Colonic mucosa (tissue), 4 donors: ENCODE data around the gene NOX3. TPM values are rescaled to one million over a fixed set of nuclear protein-coding genes. Genes with fewer than 3 reads are reported as not detected.

ENCODE experiments used
- DNase-seq: peaks from one replicate; pipeline ENCODE4 v3.0.0-alpha.2; 2020
- H3K27ac ChIP-seq: fragments of 200-600 bp; one replicate; pipeline ENCODE4 v1.8.0; 2021
- H3K27me3 ChIP-seq: fragments of 200-600 bp; one replicate; pipeline ENCODE4 v1.8.0; 2021
- H3K36me3 ChIP-seq: fragments of 200-600 bp; one replicate; pipeline ENCODE4 v1.8.0; 2021
- H3K4me1 ChIP-seq: fragments of 200-600 bp; one replicate; pipeline ENCODE4 v1.8.0; 2021; ENCODE audit warnings: mild to moderate bottlenecking
- H3K4me3 ChIP-seq: fragments of 200-600 bp; one replicate; pipeline ENCODE4 v1.8.0; 2021
- H3K9ac ChIP-seq, 2 donors: one replicate each; pipeline ENCODE4 v1.7.0; 2013; ENCODE audit warnings: control low read depth in 2 of 2, low read depth in 2 of 2, low read length in 2 of 2
- H3K9me3 ChIP-seq: fragments of 200-600 bp; one replicate; pipeline ENCODE4 v1.8.0; 2021
- intact Hi-C: fragments of 100-400 bp; cut with DNase I; formaldehyde crosslinking; loops from one replicate; pipeline ENCODE4 v1.14.1; 2022
- total RNA-seq, 2 donors: library from RNA; stranded (reverse); fragmentation: NEBNext Ultra II Directional in 1 of 2; extraction: Animal tissue kit (Norgen Biotek cat#: 25700) in 1 of 2; gene quantifications; one replicate each; pipeline ENCODE4 v1.2.1, GENCODE V29; 2021
- TF ChIP-seq, protein P1 (sequence below): fragments of 200-600 bp; IDR thresholded peaks from one replicate; pipeline ENCODE4 v1.8.0; 2022; ENCODE audit warnings: antibody characterized with exemption, mild to moderate bottlenecking
- donor health status: healthy.
- donor health status: DM: no; HTN: no; CAD: no.
- donor health status: DM: no; HTN: no; CAD: no.

NOX3 gene
- total RNA-seq, 2 donors from 2014 or later = not detected

DNA sequence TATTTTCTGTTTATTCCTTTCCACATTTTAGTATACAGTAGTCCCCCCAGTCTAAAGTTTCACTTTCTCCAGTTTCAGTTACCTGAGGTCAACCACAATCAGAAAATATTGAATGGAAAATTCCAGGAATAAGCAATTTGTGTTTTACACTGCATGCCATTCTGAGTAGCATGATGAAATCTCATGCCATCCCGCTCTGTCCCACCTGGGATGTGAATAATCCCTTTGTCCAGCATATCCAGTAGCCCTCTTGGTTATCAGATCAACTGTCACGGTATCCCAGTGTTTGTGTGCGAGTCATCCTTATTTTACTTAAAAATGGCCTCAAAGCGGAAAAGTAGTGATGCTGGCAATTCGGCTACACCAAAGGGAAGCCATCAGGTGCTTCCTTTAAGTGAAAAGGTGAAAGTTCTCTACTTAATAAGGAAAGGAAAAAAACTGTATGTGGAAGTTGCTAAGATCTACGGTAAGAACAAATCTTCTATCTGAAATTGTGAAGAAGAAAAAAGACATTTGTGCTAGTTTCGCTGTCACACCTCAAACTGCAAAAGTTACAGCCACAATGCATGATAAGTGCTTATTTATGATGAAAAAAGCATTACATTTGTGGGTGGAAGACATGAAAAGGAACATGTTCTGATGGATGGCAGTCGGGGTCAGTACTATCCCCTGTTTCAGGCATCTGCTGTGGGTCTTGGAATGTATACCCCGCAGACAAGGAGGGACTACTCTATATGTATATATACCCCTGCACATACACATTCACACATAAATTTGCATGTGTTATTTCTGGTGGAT is 11.3 kb downstream of the NOX3 start:
- Histone ChIP-seq H3K27ac (no peak overlapping the region), H3K4me3 (no peak overlapping the region), H3K9me3 (no peaks in the 10 kb centered on the region), H3K27me3 (no peaks in the 10 kb centered on the region), H3K4me1 (no peaks in the 10 kb centered on the region), H3K9ac (no peak overlapping the region), H3K36me3 (no peaks in the 10 kb centered on the region)
- TF ChIP-seq, protein P1, sequence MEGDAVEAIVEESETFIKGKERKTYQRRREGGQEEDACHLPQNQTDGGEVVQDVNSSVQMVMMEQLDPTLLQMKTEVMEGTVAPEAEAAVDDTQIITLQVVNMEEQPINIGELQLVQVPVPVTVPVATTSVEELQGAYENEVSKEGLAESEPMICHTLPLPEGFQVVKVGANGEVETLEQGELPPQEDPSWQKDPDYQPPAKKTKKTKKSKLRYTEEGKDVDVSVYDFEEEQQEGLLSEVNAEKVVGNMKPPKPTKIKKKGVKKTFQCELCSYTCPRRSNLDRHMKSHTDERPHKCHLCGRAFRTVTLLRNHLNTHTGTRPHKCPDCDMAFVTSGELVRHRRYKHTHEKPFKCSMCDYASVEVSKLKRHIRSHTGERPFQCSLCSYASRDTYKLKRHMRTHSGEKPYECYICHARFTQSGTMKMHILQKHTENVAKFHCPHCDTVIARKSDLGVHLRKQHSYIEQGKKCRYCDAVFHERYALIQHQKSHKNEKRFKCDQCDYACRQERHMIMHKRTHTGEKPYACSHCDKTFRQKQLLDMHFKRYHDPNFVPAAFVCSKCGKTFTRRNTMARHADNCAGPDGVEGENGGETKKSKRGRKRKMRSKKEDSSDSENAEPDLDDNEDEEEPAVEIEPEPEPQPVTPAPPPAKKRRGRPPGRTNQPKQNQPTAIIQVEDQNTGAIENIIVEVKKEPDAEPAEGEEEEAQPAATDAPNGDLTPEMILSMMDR = no peak
- intact Hi-C loops = no loop called here
- DNase-seq = no peak

DNA sequence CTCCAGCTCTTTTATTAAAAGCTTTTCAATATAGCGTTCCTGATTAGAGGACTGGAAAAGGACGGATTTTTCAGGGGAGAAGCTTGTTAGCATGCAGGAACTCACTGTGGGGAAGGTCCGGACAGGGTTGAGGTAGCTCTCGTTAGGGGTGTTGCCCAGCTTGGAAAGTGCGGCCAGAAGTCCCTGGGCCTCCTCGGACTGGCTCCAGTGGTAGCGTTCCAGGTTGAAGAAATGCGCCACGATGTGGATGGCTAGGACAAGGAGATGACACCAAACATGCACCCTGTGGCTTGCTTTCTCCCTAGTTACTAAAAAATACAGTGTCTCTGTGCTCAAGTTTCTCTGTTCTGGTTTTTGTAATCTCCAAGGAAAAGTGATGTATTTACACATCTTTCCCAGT is 12.5 kb downstream of the NOX3 start:
- TF ChIP-seq, protein P1 = no peak
- H3K27me3 ChIP-seq = no peaks in the 10 kb centered on the region
- no peak overlapping the region for H3K27ac ChIP-seq
- no peaks in the 10 kb centered on the region for H3K36me3 ChIP-seq
- intact Hi-C loops = no loop called here
- no peak overlapping the region for H3K4me3 ChIP-seq
- H3K4me1 ChIP-seq = no peaks in the 10 kb centered on the region
- DNase-seq = no peak
- no peak overlapping the region for H3K9ac ChIP-seq
- H3K9me3 ChIP-seq = no peaks in the 10 kb centered on the region

DNA sequence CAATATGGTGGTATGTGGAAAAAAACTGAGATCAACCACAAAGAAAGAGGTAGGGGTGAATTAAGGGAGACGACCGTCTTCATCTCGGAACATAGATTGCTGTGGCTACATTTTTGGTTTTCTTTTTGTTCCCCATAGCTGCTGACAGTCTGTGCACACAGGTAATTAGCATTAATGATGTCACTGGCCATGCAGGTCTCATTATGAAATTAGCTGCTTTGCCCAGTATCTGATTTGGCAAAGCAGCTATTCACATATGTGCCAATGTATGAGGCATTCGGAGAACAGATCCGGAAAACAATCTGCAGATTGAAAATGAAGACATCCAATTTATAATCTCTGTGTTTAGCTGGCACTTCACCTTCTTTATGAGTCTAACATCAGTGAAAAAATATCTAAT is 13.1 kb downstream of the NOX3 start:
- intact Hi-C loops = no loop called here

DNA sequence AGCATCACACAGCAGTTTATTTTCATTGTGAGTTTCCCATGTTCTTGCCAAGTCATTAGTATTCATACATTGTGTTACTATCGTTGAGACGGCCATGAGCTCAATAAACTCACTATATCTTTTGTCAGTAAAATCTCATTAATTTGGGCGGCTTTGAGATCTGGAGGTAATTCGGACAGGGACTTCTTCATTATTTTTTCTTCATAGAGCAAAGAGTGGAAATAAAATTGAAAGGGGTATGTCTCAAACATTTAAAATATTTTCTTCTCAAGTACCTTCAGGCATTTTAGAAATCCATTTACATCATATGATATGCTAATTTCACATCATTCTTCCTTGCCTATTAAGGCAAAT is 14.6 kb downstream of the NOX3 start:
- H3K9me3 ChIP-seq = no peaks in the 10 kb centered on the region
- intact Hi-C loops = no loop called here
- TF ChIP-seq, protein P1 = no peak
- DNase-seq = no peak
- H3K4me3 ChIP-seq = no peak overlapping the region
- no peaks in the 10 kb centered on the region for H3K4me1 ChIP-seq
- H3K9ac ChIP-seq = no peak overlapping the region
- no peak overlapping the region for H3K27ac ChIP-seq
- no peaks in the 10 kb centered on the region for H3K36me3 ChIP-seq
- no peaks in the 10 kb centered on the region for H3K27me3 ChIP-seq

More for the DNA sequence above, 13.1 kb downstream of the NOX3 start:
- no peaks in the 10 kb centered on the region for H3K27me3 ChIP-seq
- no peaks in the 10 kb centered on the region for H3K36me3 ChIP-seq
- TF ChIP-seq, protein P1 = no peak
- no peak overlapping the region for H3K9ac ChIP-seq
- H3K4me1 ChIP-seq = no peaks in the 10 kb centered on the region
- no peak overlapping the region for H3K4me3 ChIP-seq
- DNase-seq = no peak
- no peak overlapping the region for H3K27ac ChIP-seq
- H3K9me3 ChIP-seq = no peaks in the 10 kb centered on the region

DNA sequence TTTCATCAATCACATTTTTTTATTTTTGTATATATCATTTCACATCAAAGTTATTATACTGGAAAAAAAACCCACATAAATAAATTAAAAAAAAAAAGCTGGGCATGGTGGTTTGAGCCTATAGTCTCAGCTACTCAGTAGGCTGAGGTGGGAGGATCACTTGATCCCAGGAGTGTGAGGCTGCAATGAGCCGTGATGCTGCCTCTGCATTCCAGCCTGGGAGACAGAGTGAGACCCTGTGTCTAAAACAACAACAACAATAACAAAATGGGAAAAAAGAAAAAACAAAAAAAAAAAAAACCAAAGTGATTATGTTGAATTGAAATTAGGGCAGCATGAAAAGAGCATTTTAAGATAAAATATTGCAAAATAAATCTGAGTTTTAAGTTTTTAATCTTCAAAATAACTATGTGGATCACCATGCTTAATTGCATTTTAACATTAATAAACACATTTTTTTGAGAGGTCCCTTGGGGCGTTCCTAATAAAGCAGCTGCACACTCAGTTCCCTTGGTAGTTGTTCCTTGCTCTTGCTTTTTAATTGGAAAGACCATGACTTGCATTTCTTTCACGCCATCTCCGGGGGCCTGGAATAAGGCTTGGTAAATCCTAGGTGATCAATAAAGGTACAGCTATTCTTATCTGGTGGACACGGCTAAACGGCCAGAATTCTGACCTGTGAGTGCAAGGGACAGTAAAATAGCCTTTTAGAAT is 15.1 kb downstream of the NOX3 start:
- intact Hi-C loops = no loop called here
- Histone ChIP-seq H3K9ac (no peak overlapping the region), H3K36me3 (no peaks in the 10 kb centered on the region), H3K27me3 (no peaks in the 10 kb centered on the region), H3K27ac (no peak overlapping the region), H3K9me3 (no peaks in the 10 kb centered on the region), H3K4me3 (no peak overlapping the region), H3K4me1 (no peaks in the 10 kb centered on the region)
- TF ChIP-seq, protein P1 = no peak
- DNase-seq = no peak
